Stomach smooth muscle (tissue), 2 donors: ENCODE data around the gene EIF2B2.
"Not testable (repeated sequence)": the region's sequence is repeated elsewhere in the genome, so short reads cannot be mapped to it uniquely, and the experiment has no call there.

ENCODE experiments used
- H3K27ac ChIP-seq: one replicate; pipeline ENCODE4 v1.7.0; 2013; ENCODE audit warnings: mild to moderate bottlenecking, low read length, inconsistent platforms
- H3K27me3 ChIP-seq, 2 donors: one replicate each; pipeline ENCODE4 v1.7.0; 2013; ENCODE audit warnings: low read length in 2 of 2; ENCODE audit not compliant: insufficient read depth in 2 of 2, control insufficient read depth in 1 of 2
- H3K36me3 ChIP-seq, 2 donors: one replicate each; pipeline ENCODE4 v1.7.0; 2013; ENCODE audit warnings: low read length in 2 of 2; ENCODE audit not compliant: control insufficient read depth in 2 of 2, insufficient read depth in 2 of 2
- H3K4me1 ChIP-seq: one replicate; pipeline ENCODE4 v1.7.0; 2013; ENCODE audit warnings: low read length; ENCODE audit not compliant: control insufficient read depth, insufficient read depth
- H3K4me3 ChIP-seq, 2 donors: one replicate each; pipeline ENCODE4 v1.7.0; 2013; ENCODE audit warnings: low read length in 2 of 2
- H3K9ac ChIP-seq, 2 donors: one replicate each; pipeline ENCODE4 v1.7.0; 2013; ENCODE audit warnings: low read length in 2 of 2, mild to moderate bottlenecking in 1 of 2
- H3K9me3 ChIP-seq, 2 donors: one replicate each; pipeline ENCODE4 v1.7.0; 2013; ENCODE audit warnings: low read length in 2 of 2; ENCODE audit not compliant: control insufficient read depth in 2 of 2
- donor health status: healthy.
- donor health status: Pancreatic carcinoma.

The EIF2B2 gene

DNA sequence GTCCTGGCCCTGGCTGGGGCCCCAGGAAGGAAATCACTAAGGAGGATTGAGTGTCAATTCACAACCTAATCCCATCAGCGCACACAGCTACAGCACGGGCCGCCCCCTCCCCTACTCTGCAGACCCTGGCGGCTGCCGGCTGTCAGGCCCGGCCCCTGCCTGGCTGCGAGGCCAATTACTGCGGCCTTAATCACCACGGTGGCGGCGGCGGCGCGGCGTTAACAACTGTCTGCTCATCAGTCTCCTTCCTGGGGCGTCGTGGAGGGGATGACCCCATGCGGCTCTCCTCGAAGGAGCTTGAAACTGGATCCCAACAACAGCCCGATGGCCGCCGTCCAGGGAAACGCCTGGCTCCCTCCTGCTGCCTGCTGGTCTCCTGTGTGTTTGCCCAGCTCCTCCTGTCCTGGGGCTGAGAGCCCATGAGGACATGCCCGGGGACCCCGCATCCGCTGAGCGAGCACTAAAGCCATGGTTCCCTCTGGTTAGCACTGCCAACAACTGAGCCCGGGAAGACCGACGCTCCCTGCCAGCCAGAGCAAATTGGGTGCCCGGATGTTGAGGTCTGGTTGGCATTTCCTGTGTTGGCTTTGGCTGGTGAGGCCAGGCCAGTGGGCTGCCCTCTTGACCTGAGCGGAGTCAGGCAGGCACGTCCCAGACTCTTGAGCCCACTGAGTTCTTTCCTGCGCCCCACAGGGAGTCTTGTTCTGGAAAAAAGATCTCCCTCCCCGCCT is 21.8 kb upstream of the EIF2B2 start:
- Histone ChIP-seq H3K4me3 (no peak overlapping the region), H3K27ac (no peak overlapping the region), H3K9ac (no peak overlapping the region), H3K4me1 (peaks cover 12% of the 10 kb centered on the region), H3K27me3 (no peaks in the 10 kb centered on the region), H3K9me3 (no peaks in the 10 kb centered on the region), H3K36me3 (no peaks in the 10 kb centered on the region)

DNA sequence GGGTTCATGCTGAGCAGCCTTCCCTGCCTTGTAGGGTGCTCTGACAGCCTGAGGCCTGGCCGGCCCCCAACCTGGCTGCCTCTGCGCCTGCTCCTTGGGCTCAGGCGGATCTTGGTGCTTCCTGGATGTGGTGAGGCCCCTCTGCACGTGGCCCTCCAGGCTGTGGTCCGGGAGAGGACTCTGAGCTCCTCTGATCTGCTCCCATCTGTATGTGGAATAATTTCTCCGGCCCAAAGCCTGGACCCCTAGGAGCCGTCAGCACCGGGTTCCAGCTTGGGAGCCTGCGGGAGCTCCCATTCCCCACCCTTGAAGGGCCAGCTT is 21.3 kb upstream of the EIF2B2 start:
- no peaks in the 10 kb centered on the region for H3K27me3 ChIP-seq
- peaks cover 12% of the 10 kb centered on the region for H3K4me1 ChIP-seq
- H3K9me3 ChIP-seq: no peaks in the 10 kb centered on the region
- H3K27ac ChIP-seq: no peak overlapping the region
- no peak overlapping the region for H3K9ac ChIP-seq
- H3K4me3 ChIP-seq: no peak overlapping the region
- no peaks in the 10 kb centered on the region for H3K36me3 ChIP-seq

DNA sequence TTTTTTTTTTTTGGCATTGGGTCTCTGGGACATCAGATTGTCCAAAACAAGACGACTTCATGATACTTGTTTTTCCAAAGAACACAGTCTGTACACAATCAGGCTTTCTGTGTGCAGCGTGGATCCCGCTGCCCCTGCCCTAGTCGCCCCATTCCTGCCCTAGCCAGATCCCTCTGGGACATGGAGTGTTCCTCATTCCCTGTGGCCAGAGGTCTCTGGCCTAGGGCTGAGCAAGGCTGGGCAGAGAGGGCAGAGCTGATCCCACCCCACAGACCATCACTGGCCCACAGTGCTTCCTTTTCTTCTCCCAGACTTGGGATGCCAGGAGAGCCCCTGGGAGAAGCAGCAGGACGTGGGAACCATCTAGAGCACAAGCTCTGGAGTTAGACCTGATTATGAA is 20.9 kb upstream of the EIF2B2 start:
- H3K36me3 ChIP-seq: no peaks in the 10 kb centered on the region
- H3K4me1 ChIP-seq: peaks cover 12% of the 10 kb centered on the region
- H3K27ac ChIP-seq: no peak overlapping the region
- no peaks in the 10 kb centered on the region for H3K27me3 ChIP-seq
- no peaks in the 10 kb centered on the region for H3K9me3 ChIP-seq
- H3K9ac ChIP-seq: no peak overlapping the region
- no peak overlapping the region for H3K4me3 ChIP-seq

DNA sequence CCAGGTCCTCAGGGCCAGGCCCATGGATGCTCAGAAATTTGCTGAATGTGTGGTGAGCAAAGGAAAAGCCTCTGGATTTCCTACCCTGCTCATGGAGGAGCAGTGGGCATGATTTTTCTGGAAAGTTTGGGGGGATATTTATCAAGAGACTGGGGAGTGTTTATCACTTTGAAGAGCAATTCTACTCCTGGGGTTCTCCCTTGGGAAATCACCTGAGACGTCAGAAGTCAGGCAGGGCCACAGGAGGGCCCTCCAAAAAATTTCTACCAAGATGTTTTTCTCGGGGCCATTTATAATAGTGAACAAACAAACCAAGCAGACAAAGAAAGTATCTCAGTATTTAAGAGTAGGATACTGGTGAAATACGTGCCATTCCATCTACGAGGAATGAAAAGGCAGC is 20.1 kb upstream of the EIF2B2 start:
- Histone ChIP-seq H3K27me3 (no peaks in the 10 kb centered on the region), H3K27ac (no peak overlapping the region), H3K4me1 (peaks cover 10% of the 10 kb centered on the region), H3K9me3 (no peaks in the 10 kb centered on the region), H3K4me3 (no peak overlapping the region), H3K9ac (no peak overlapping the region), H3K36me3 (no peaks in the 10 kb centered on the region)

DNA sequence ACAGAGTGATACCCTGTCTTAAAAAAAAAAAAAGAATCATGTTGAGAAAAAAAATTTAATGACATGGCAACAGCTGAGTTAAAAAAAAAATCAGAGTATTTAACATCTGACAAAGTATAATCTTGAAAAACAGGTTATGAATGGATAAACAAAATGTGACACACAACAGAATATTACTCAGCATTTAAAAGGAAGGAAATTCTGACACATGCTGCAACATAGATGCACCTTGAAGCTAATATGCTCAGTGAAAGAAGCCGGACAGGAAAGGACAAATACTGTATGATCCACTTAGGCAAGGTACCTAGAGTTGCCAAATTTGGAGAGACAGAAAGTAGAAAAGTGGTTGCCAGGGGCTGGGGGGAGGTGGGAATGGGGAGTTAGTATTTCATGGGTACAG is 19.4 kb upstream of the EIF2B2 start:
- Histone ChIP-seq H3K4me3 (no peak overlapping the region), H3K9me3 (no peaks in the 10 kb centered on the region), H3K27ac (no peak overlapping the region), H3K4me1 (peaks cover 7% of the 10 kb centered on the region), H3K36me3 (no peaks in the 10 kb centered on the region), H3K27me3 (no peaks in the 10 kb centered on the region), H3K9ac (no peak overlapping the region)

DNA sequence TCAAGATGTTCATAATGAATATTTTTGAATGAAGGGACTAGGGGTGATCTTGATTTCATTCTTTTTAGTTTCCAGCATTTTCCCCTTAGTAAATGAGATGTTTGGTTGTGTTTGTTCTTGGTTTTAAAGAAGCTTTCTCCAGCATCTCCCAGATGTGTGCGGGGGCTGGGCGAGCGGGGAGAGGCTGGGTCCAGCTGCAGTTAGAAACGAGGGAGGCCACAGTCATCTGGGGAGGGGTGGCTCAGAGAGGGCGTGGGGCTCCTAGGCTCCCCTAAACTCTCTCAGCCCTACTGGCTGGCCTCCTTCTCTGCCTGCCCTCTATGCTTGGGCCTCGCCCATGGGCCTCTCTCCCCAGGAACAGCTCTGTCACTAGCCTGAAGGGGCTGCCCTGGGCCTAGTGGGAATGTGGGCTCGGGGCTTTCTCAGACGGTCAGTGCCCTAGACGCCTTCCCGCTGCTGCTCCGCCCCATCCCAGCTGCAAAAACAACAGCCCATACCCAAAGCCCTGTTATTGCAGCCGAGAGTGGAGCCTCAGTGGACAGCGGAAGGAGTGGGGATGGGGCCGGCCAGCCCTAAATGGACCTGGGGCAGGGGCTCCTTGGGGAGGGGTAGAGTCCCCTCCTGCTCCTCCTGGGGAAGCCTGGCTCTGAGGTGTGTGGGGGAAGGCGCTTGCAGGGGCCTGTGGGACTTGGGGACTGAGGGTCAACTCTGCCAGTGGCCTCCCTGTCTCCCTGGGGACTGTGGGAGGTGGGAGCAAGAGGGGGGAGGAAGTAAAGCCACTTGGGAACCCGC is 18.3 kb upstream of the EIF2B2 start:
- H3K4me3 ChIP-seq: no peak overlapping the region
- no peaks in the 10 kb centered on the region for H3K9me3 ChIP-seq
- no peaks in the 10 kb centered on the region for H3K36me3 ChIP-seq
- H3K27ac ChIP-seq: no peak overlapping the region
- peaks cover 7% of the 10 kb centered on the region for H3K4me1 ChIP-seq
- H3K9ac ChIP-seq: no peak overlapping the region
- no peaks in the 10 kb centered on the region for H3K27me3 ChIP-seq

- Histone ChIP-seq H3K4me1 (peaks cover 4% of the 10 kb centered on the region), H3K4me3 (no peak overlapping the region), H3K27me3 (no peaks in the 10 kb centered on the region), H3K27ac (no peak overlapping the region), H3K36me3 (no peaks in the 10 kb centered on the region), H3K9ac (no peak overlapping the region), H3K9me3 (no peaks in the 10 kb centered on the region)
Observed at GRCh38 chr14:74985028-74985310, 17.8 kb upstream of the EIF2B2 start.

DNA sequence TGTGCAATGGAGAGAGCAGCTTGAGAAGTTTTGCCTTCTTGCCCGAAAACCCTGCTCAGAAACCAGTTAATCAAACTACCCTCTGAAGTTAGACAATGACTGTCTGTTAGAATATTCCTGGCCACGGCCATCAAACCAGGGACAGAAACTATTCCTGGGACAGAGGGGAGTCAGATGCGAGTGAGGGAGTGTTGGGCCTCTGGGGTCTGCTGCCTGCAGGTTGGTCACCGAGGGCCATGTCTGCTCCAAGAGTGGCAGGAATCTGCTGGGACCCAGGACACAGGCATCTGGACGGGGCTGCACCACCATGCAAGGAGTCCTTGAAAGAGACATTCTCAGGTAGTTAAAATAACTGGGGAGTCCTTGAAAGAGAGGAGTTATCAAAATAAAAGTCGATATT is 16.9 kb upstream of the EIF2B2 start:
- H3K27me3 ChIP-seq: no peaks in the 10 kb centered on the region
- no peaks in the 10 kb centered on the region for H3K9me3 ChIP-seq
- H3K9ac ChIP-seq: no peak overlapping the region
- no peak overlapping the region for H3K27ac ChIP-seq
- peaks cover 3% of the 10 kb centered on the region for H3K4me1 ChIP-seq
- no peaks in the 10 kb centered on the region for H3K36me3 ChIP-seq
- H3K4me3 ChIP-seq: no peak overlapping the region

- H3K36me3 ChIP-seq: no peaks in the 10 kb centered on the region
- no peaks in the 10 kb centered on the region for H3K9me3 ChIP-seq
- no peak overlapping the region for H3K9ac ChIP-seq
- H3K27me3 ChIP-seq: no peaks in the 10 kb centered on the region
- H3K4me1 ChIP-seq: no peaks in the 10 kb centered on the region
- H3K4me3 ChIP-seq: no peak overlapping the region
- no peak overlapping the region for H3K27ac ChIP-seq
Observed at GRCh38 chr14:74988131-74988530, 14.6 kb upstream of the EIF2B2 start.

DNA sequence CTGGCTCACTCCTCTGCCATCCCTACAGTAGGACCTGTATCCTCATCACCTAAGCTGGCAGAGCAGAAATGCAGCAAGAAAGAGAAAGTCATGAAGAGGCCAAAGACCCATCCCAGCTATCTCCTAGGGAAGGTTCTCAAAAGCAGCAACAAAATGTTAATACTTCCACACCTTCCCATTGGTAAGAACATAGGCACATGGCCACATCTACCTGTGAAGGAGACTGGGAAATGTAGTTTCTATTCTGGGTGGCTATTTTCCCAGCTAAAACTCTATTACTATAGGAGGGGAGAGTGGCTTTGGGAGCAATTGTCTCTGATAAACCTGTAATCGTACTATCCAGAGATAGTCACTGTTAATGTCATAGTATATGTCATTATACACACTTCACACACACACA is 13.7 kb upstream of the EIF2B2 start:
- H3K9me3 ChIP-seq: no peaks in the 10 kb centered on the region
- H3K9ac ChIP-seq: no peak overlapping the region
- no peaks in the 10 kb centered on the region for H3K4me1 ChIP-seq
- H3K4me3 ChIP-seq: no peak overlapping the region
- H3K27me3 ChIP-seq: no peaks in the 10 kb centered on the region
- no peaks in the 10 kb centered on the region for H3K36me3 ChIP-seq
- H3K27ac ChIP-seq: no peak overlapping the region

DNA sequence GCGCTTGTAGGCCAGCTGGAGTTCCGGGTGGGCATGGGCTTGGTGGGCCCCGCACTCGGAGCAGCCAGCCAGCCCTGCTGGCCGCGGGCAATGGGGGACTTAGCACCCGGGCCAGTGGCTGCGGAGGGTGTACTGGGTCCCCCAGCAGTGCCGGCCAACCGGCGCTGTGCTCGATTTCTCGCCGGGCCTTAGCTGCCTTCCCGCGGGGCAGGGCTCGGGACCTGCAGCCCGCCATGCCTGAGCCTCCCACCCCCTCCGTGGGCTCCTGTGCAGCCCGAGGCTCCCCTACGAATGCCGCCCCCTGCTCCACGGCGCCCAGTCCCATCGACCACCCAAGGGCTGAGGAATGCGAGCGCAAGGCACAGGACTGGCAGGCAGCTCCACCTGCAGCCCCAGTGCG is 8.5 kb upstream of the EIF2B2 start:
- not testable (repeated sequence) for H3K27me3 ChIP-seq, H3K27ac ChIP-seq, H3K9me3 ChIP-seq, H3K4me3 ChIP-seq, H3K4me1 ChIP-seq, H3K36me3 ChIP-seq, H3K9ac ChIP-seq
